ENCODE results near the gene DST.

DNA sequence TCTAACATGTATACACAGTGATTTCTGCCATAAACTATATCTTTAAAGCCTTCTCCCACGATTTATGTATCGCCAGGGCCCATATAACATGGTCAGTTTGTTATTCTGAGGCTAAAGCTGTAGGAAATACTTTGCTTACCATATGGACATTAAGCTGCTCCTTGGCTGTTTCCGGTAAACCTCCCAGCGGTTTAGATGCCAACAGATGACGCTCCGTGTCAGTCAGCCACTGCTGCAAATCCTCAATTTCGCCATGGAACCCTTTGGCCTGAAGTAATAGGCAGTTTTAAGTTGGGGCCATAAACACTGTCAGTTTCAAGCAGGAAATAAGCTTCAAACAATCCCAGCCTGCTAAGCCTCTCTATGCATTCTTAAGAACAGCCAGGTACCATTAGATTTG is 145.4 kb downstream of the DST start:
- TF ChIP-seq, protein P1, sequence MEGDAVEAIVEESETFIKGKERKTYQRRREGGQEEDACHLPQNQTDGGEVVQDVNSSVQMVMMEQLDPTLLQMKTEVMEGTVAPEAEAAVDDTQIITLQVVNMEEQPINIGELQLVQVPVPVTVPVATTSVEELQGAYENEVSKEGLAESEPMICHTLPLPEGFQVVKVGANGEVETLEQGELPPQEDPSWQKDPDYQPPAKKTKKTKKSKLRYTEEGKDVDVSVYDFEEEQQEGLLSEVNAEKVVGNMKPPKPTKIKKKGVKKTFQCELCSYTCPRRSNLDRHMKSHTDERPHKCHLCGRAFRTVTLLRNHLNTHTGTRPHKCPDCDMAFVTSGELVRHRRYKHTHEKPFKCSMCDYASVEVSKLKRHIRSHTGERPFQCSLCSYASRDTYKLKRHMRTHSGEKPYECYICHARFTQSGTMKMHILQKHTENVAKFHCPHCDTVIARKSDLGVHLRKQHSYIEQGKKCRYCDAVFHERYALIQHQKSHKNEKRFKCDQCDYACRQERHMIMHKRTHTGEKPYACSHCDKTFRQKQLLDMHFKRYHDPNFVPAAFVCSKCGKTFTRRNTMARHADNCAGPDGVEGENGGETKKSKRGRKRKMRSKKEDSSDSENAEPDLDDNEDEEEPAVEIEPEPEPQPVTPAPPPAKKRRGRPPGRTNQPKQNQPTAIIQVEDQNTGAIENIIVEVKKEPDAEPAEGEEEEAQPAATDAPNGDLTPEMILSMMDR (IDR thresholded peaks at IDR 0.05): no peak
- TF ChIP-seq POLR2A (IDR thresholded peaks at IDR 0.05) (no peak), POLR2AphosphoS5 (IDR thresholded peaks at IDR 0.05) (peak in 3 of 4 donors; percentile 40 to 71 (median 66))
